Stomach (tissue), 9 donors: ENCODE measurements around the gene F2. TPM values are rescaled to one million over a fixed set of nuclear protein-coding genes. Genes with fewer than 3 reads are reported as not detected.

Experiments
- DNase-seq, 2 donors: peaks; one replicate each; pipeline versions ENCODE4 v3.0.0 to v3.0.0-alpha.2; 2013 to 2019
- H3K27ac ChIP-seq, 5 donors: fragments of 200-600 bp in 4 of 5; sonication (generic) in 4 of 5; one replicate each; pipeline ENCODE4 v1.5.1; 2013 to 2019; ENCODE audit warnings: mild to moderate bottlenecking in 1 of 5, moderate library complexity in 1 of 5
- H3K27me3 ChIP-seq, 3 donors: fragments of 200-600 bp; sonication (generic); one replicate each; pipeline ENCODE4 v1.5.1; 2017 to 2019; ENCODE audit warnings: mixed run types in 1 of 3
- H3K36me3 ChIP-seq, 4 donors: fragments of 200-600 bp; sonication (generic); 1 replicate in 3 of 4; 2 replicates in 1 of 4; pipeline ENCODE4 v1.5.1; 2016 to 2019
- H3K4me1 ChIP-seq, 4 donors: fragments of 200-600 bp; sonication (generic); one replicate each; pipeline ENCODE4 v1.5.1; 2016 to 2019
- H3K4me3 ChIP-seq, 4 donors: fragments of 200-600 bp; sonication (generic) in 3 of 4; one replicate each; pipeline ENCODE4 v1.5.1; 2016 to 2019; ENCODE audit warnings: mild to moderate bottlenecking in 1 of 4
- H3K9me3 ChIP-seq, 4 donors: fragments of 200-600 bp; sonication (generic); one replicate each; pipeline ENCODE4 v1.5.1; 2016 to 2019
- EP300 ChIP-seq: sonication (generic); formaldehyde crosslinking; IDR thresholded peaks from one replicate; pipeline ENCODE4 v1.6.1; 2017; ENCODE audit warnings: antibody characterized with exemption
- POLR2A ChIP-seq, 4 donors: fragments of 450-650 bp; IDR thresholded peaks; one replicate each; pipeline ENCODE4 v1.6.1; 2016; ENCODE audit warnings: antibody characterized with exemption in 4 of 4, control low read depth in 2 of 4, mild to moderate bottlenecking in 1 of 4, moderate library complexity in 1 of 4
- POLR2AphosphoS5 ChIP-seq, 3 donors: sonication (generic); formaldehyde crosslinking; IDR thresholded peaks; one replicate each; pipeline ENCODE4 v1.6.1; 2016; ENCODE audit warnings: antibody characterized with exemption in 3 of 3
- WGBS, 5 donors: extraction: QIAGEN DNeasy Blood & Tissue Kit in 3 of 5; methylation state at CpG; one replicate each; pipeline versions ENCODE4 v1.1.5 to v1.1.7; 2013 to 2018; 5-methylcytosine and 5-hydroxymethylcytosine counted together
- intact Hi-C: fragments of 100-400 bp; cut with DNase I; formaldehyde crosslinking; loops from one replicate; pipeline ENCODE4 v1.15.1; 2023; ENCODE audit warnings: low total_unique reads
- polyA plus RNA-seq, 3 donors: library from polyadenylated mRNA; stranded (reverse); fragments of 200-250 nt; gene quantifications; one replicate each; pipeline ENCODE4 v1.2.3, GENCODE V29; 2013
- total RNA-seq, 5 donors: library from RNA; depleted of rRNA; stranded (reverse); fragments of >200 nt; gene quantifications; one replicate each; pipeline versions ENCODE4 v1.1.0 to v1.2.3, GENCODE V29; 2014 to 2016
- TF ChIP-seq, protein P1 (sequence below), 7 experiments: fragments of 450-650 bp in 4 of 7; fragments of 200-600 bp in 3 of 7; sonication (generic) in 3 of 7; IDR thresholded peaks; one replicate each; pipeline ENCODE4 v1.5.1; 2016 to 2019; ENCODE audit warnings: antibody characterized with exemption in 7 of 7, control low read depth in 2 of 7, mild to moderate bottlenecking in 1 of 7
- donor health status: healthy with polysubstance abuse.
- donor health status: Bipolar disorder and iron deficiency.
- donor health status: healthy.

Gene F2
- total and polyA plus RNA-seq, 8 donors: 0.19 to 0.92 (median 0.33) TPM; not detected in 5

DNA sequence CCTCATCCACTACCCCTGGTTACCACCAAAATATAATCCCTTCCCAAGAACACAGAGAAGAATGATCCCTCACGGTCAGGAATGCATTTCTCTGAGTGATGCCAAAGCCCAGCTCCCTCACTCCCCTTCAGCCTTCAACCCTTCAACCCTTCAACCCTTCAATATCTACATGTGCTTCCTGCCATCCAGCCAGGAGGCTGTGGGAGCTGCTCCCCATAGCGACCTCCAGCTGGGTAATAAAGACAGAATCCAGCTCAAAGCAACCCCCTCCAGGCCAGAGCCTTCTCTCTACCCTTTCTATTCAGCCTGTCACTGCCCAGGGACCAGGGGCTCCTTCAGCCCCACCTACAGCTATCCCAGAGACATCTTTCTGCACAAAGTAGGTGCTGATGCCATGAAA, 21.3 kb upstream of the F2 start:
- Histone ChIP-seq H3K4me1 (peaks cover 52 to 82% (median 65%) of the 10 kb centered on the region in 4 donors), H3K9me3 (no peaks in the 10 kb centered on the region), H3K36me3 (peaks cover 26 to 58% (median 53%) of the 10 kb centered on the region in 4 donors), H3K27ac (peak overlapping the region in 4 of 5 donors; percentile 40 to 92 (median 54)), H3K4me3 (peak overlapping the region in 1 of 4 donors; percentile 99), H3K27me3 (no peaks in the 10 kb centered on the region)
- intact Hi-C loops: no loop called here
- DNase-seq: no peak
- TF ChIP-seq POLR2A (IDR thresholded peaks at IDR 0.05): no peak
- no peak for TF ChIP-seq POLR2AphosphoS5 (IDR thresholded peaks at IDR 0.05)
- TF ChIP-seq, protein P1, sequence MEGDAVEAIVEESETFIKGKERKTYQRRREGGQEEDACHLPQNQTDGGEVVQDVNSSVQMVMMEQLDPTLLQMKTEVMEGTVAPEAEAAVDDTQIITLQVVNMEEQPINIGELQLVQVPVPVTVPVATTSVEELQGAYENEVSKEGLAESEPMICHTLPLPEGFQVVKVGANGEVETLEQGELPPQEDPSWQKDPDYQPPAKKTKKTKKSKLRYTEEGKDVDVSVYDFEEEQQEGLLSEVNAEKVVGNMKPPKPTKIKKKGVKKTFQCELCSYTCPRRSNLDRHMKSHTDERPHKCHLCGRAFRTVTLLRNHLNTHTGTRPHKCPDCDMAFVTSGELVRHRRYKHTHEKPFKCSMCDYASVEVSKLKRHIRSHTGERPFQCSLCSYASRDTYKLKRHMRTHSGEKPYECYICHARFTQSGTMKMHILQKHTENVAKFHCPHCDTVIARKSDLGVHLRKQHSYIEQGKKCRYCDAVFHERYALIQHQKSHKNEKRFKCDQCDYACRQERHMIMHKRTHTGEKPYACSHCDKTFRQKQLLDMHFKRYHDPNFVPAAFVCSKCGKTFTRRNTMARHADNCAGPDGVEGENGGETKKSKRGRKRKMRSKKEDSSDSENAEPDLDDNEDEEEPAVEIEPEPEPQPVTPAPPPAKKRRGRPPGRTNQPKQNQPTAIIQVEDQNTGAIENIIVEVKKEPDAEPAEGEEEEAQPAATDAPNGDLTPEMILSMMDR (IDR thresholded peaks at IDR 0.05): no peak
- TF ChIP-seq EP300: no peak
- 45 to 75% (median 62%) methylated on average over 2 of the region's 2 CpGs for WGBS, 5 donors

DNA sequence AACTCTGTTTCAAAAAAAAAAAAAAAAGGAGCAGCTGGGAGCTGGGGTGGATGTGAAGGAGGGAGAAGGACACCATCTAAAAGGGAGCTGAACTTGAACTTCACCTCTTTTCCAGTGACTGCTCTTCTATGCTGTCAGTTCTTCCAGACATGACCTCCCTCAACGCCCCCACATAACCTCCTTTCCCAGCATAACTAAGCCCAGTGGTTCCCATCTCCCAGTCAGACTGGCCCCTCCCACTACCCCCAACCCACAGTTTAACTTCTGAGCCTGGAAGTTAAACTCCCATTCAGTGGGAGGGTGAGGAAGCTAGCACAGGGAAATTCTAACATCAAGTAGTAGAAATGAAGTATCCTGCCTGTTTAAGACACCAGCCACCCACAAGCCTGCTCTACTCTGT, 20.4 kb upstream of the F2 start:
- Histone ChIP-seq H3K27me3 (no peaks in the 10 kb centered on the region), H3K4me3 (peak overlapping the region in 2 of 4 donors; percentile 5 to 99), H3K36me3 (peaks cover 34 to 58% (median 53%) of the 10 kb centered on the region in 4 donors), H3K9me3 (no peaks in the 10 kb centered on the region), H3K4me1 (peaks cover 54 to 85% (median 68%) of the 10 kb centered on the region in 4 donors), H3K27ac (peak overlapping the region in 3 of 5 donors; percentile 40 to 92 (median 62))
- intact Hi-C loops: no loop called here
- TF ChIP-seq EP300 (no peak), POLR2A (IDR thresholded peaks at IDR 0.05) (no peak)
- 65 to 77% (median 68%) methylated on average over 1 of the region's 1 CpG for WGBS, 5 donors
- DNase-seq: no peak

DNA sequence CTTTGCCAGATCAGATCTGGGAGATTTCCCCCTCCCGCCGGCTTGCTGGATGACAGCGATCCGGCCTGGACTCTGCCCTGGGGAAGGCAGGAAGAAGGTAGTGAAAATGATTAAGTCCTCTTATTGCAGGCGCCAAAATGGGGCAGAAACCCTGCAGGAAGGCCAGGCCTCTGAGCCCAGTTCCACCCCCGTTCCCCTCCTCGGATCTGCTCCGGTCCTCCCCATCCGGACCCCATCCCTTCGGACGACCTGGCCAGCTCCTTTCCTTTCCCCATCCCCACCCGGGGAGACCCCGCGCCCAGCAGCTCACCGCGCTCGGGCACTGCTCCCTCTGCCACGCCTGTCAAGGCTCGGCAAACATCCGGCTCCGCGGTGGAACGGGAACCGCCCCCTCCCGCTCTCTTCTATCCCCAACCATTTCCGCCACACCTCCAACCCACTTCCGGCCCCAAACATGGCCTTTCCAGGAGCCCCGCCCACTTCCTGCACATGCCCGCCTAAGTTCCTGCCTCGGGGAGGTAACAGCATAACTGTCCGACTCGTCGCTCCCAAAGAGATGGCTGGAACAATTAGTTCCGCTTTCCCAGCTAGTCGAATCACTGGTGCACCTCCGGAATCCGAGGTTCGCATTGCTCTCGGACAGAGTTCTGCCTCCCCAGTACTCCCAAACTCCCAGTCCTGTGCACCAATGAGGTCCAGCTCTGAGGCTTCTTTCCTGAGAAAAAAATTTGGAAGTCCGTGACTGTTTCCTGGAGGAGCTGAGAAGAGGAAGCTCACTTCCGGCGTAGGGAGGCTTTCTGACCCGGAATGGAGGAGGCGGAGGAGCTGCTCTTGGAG, 18.6 kb upstream of the F2 start, which contains the start of the genes ARHGAP1 and ZNF408:
Gene ARHGAP1, minus strand, starts transcription at position 379 of the 837 bp plus-strand sequence. CDS start 4,512 bp downstream, outside the sequence.
Gene ZNF408, plus strand, starts transcription at position 791 of the 837 bp plus-strand sequence. Its CDS starts 17 bp downstream, at position 808.
- WGBS, 5 donors: 0% methylated on average over 42 to 44 of the region's 44 CpGs
- Histone ChIP-seq H3K27me3 (no peaks in the 10 kb centered on the region), H3K4me3 (peak within 1 kb of the TSS; percentile 82 to 100 (median 94)), H3K9me3 (no peaks in the 10 kb centered on the region), H3K4me1 (peaks cover 54 to 68% (median 62%) of the 10 kb centered on the region in 4 donors), H3K27ac (peak within 1 kb of the TSS; percentile 86 to 95 (median 92)), H3K36me3 (peaks cover 37 to 58% (median 53%) of the 10 kb centered on the region in 4 donors)
- intact Hi-C loops: no loop called here
- TF ChIP-seq EP300: no peak
- TF ChIP-seq POLR2A (IDR thresholded peaks at IDR 0.05): peak in 2 of 4 donors; percentile 73 to 92
- TF ChIP-seq, protein P1 (IDR thresholded peaks at IDR 0.05): no peak
- TF ChIP-seq POLR2AphosphoS5 (IDR thresholded peaks at IDR 0.05): peak; percentile 64 to 96 (median 94)
- DNase-seq: peak; percentile 99

DNA sequence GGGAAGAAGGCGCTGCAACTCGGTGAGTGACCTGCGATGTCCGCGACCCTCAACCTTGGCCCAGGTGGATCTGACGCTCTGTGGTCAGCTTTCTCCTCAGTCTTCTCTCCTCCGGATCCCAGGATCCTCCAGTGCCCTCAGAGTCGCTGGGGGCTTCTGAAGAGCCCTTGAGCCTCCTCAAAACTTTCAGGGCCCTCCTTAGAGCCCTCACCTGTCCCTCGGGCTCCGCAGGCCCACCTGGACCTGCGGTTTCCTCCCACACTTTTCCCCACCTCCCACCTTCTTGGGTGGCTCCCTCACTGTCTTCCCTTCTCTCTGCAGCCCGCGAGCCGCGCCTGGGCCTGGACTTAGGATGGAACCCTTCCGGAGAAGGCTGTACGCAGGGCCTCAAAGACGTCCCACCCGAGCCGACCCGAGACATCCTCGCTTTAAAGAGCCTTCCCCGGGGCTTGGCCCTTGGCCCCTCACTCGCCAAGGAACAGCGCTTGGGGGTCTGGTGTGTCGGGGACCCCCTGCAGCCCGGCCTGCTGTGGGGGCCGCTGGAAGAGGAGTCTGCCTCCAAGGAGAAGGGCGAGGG, 17.8 kb upstream of the F2 start:
- Histone ChIP-seq H3K36me3 (peaks cover 38 to 58% (median 53%) of the 10 kb centered on the region in 4 donors), H3K4me1 (peaks cover 51 to 61% (median 58%) of the 10 kb centered on the region in 4 donors), H3K27ac (peak overlapping the region; percentile 86 to 95 (median 92)), H3K9me3 (no peaks in the 10 kb centered on the region), H3K27me3 (no peaks in the 10 kb centered on the region), H3K4me3 (peak overlapping the region; percentile 82 to 100 (median 94))
- 1% methylated on average over 28 to 29 of the region's 29 CpGs for WGBS, 5 donors
- TF ChIP-seq, protein P1 (IDR thresholded peaks at IDR 0.05): no peak
- no peak for TF ChIP-seq POLR2A (IDR thresholded peaks at IDR 0.05)
- no peak for DNase-seq
- intact Hi-C loops: no loop called here
